ENCODE data around the gene CPE.

CPE gene

DNA sequence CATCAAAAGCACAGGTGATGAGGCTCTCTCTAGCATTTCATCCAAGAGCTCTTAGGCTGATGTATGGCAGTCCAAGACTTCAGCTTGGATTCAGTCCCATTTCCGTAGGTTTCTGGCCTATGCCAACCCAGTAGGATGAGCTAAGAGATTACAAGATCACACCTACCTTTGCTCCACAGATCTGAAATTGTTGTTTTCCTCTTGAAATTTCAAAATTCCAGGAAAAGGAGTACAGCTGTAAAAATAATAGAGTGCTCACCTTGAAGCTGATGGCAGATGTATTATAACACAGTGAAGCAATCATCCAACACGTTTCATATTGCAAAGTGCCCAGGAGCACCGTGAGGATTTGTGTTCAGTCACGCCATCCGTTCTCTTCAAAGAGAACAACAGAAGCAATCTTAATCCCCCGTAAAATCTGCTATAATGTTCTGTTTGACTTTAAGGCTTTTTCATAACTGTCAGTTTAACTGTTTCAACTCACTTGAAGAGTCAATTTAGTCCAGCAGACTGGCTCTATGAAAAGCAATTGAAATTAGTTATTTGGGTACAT lies 137.5 kb downstream of the CPE start:
- H3K4me3 Mint-ChIP-seq = no peak overlapping the region
- TF ChIP-seq CTCF (IDR thresholded peaks at IDR 0.05) = no peak
- H3K27ac Mint-ChIP-seq = no peak overlapping the region
- H3K27me3 Mint-ChIP-seq (ENCODE audit: low read depth, poor library complexity) = peaks cover 2% of the 10 kb centered on the region
- H3K36me3 Mint-ChIP-seq (ENCODE audit: low read depth) = no peaks in the 10 kb centered on the region
- DNase-seq = no peak
- no peaks in the 10 kb centered on the region for H3K9me3 Mint-ChIP-seq
- H3K4me1 Mint-ChIP-seq = no peaks in the 10 kb centered on the region

DNA sequence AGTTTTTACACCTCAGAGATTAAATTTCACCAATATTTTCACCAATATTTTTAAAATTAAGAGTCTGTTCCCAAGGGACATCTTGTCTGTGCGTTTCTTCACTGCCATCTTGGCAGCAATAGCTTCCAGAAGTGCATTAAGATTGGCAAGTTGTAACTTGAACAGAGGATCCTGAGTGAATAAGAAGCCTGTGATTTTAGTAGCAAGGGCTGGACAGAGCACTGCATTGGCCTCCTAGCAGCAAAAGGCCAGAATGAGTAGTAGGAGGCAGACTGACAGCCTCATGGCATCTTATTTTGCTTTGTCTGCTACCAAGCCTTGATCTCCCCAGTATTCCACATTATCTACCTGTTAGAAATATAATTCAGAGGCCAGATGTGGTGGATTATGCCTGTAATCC lies 138.4 kb downstream of the CPE start:
- no peaks in the 10 kb centered on the region for H3K4me1 Mint-ChIP-seq
- H3K27me3 Mint-ChIP-seq (ENCODE audit: low read depth, poor library complexity) = peaks cover 2% of the 10 kb centered on the region

GRCh38 chr4:165518024-165518616 lies 139.3 kb downstream of the CPE start:
- no peak for TF ChIP-seq CTCF (IDR thresholded peaks at IDR 0.05)
- Mint-ChIP-seq H3K4me3 (no peak overlapping the region), H3K4me1 (no peaks in the 10 kb centered on the region), H3K9me3 (no peaks in the 10 kb centered on the region), H3K27ac (no peak overlapping the region), H3K27me3 (ENCODE audit: low read depth, poor library complexity) (peaks cover 2% of the 10 kb centered on the region), H3K36me3 (ENCODE audit: low read depth) (no peaks in the 10 kb centered on the region)
- DNase-seq = no peak

More for the DNA sequence above, 138.4 kb downstream of the CPE start:
- no peak for TF ChIP-seq CTCF (IDR thresholded peaks at IDR 0.05)
- H3K4me3 Mint-ChIP-seq = no peak overlapping the region
- H3K36me3 Mint-ChIP-seq (ENCODE audit: low read depth) = no peaks in the 10 kb centered on the region
- no peaks in the 10 kb centered on the region for H3K9me3 Mint-ChIP-seq
- no peak overlapping the region for H3K27ac Mint-ChIP-seq
- DNase-seq = no peak

GRCh38 chr4:165518686-165519085 lies 139.9 kb downstream of the CPE start:
- no peak for DNase-seq
- Mint-ChIP-seq H3K27me3 (ENCODE audit: low read depth, poor library complexity) (peaks cover 2% of the 10 kb centered on the region), H3K27ac (no peak overlapping the region), H3K9me3 (no peaks in the 10 kb centered on the region), H3K4me3 (no peak overlapping the region), H3K4me1 (no peaks in the 10 kb centered on the region), H3K36me3 (ENCODE audit: low read depth) (no peaks in the 10 kb centered on the region)
- no peak for TF ChIP-seq CTCF (IDR thresholded peaks at IDR 0.05)

DNA sequence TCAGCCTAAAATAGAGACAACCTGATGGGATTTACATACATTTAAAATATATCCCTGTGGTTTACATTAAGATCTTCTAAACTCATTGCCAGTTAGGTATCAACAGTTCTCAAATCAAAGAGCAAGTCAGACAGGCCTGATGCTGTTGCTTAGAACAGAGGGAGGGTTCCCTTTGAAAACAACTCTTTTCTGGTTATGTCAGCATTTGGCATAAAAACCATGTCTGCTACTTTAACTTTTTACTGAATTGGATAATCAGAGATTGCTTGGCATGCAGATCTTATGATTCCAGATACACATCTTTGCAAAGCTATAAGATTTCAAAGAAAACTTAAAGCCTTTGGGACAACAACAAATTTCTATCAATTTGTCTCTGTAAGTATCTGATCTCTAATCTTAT lies 140.8 kb downstream of the CPE start:
- no peak overlapping the region for H3K4me3 Mint-ChIP-seq
- H3K9me3 Mint-ChIP-seq = no peaks in the 10 kb centered on the region
- no peaks in the 10 kb centered on the region for H3K4me1 Mint-ChIP-seq
- H3K27ac Mint-ChIP-seq = no peak overlapping the region
- peaks cover 6% of the 10 kb centered on the region for H3K27me3 Mint-ChIP-seq (ENCODE audit: low read depth, poor library complexity)
- DNase-seq = no peak
- no peak for TF ChIP-seq CTCF (IDR thresholded peaks at IDR 0.05)
- H3K36me3 Mint-ChIP-seq (ENCODE audit: low read depth) = no peaks in the 10 kb centered on the region

- TF ChIP-seq CTCF (IDR thresholded peaks at IDR 0.05) = no peak
- H3K27ac Mint-ChIP-seq = no peak overlapping the region
Observed at GRCh38 chr4:165520086-165520485, 141.3 kb downstream of the CPE start.

More at GRCh38 chr4:165520086-165520485, 141.3 kb downstream of the CPE start:
- Mint-ChIP-seq H3K27me3 (ENCODE audit: low read depth, poor library complexity) (peaks cover 4% of the 10 kb centered on the region), H3K36me3 (ENCODE audit: low read depth) (no peaks in the 10 kb centered on the region), H3K4me1 (no peaks in the 10 kb centered on the region), H3K9me3 (no peaks in the 10 kb centered on the region), H3K4me3 (no peak overlapping the region)
- DNase-seq = no peak
